ENCODE measurements around the gene ZSWIM3.
A peak's percentile ranks its signal among the peaks of the same experiment; 100 is the strongest.

The ZSWIM3 gene

DNA sequence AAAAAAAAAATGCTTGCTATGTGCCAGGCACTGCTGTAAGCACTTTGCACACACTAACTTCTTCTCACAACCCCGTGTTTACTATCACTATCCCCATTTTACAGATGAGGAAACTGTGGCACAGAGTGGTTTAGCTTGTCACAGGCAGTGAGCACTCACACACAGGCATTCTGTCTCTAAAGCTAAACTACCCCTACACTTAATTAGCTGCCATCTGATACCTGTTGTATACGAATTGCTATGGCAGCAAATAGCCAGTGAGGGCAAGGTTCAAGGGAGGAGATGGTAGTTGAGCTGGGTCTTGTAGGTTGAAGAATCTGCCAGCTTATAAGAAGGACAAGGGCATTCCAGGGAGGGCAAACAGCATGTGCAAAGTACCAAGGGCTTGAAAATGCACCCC is 35.5 kb upstream of the ZSWIM3 start:
- TF ChIP-seq, protein P1, sequence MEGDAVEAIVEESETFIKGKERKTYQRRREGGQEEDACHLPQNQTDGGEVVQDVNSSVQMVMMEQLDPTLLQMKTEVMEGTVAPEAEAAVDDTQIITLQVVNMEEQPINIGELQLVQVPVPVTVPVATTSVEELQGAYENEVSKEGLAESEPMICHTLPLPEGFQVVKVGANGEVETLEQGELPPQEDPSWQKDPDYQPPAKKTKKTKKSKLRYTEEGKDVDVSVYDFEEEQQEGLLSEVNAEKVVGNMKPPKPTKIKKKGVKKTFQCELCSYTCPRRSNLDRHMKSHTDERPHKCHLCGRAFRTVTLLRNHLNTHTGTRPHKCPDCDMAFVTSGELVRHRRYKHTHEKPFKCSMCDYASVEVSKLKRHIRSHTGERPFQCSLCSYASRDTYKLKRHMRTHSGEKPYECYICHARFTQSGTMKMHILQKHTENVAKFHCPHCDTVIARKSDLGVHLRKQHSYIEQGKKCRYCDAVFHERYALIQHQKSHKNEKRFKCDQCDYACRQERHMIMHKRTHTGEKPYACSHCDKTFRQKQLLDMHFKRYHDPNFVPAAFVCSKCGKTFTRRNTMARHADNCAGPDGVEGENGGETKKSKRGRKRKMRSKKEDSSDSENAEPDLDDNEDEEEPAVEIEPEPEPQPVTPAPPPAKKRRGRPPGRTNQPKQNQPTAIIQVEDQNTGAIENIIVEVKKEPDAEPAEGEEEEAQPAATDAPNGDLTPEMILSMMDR (IDR thresholded peaks at IDR 0.05; ENCODE audit: insufficient read depth, low read length, poor library complexity, severe bottlenecking) = no peak
- DNase-seq (ENCODE audit: extremely low read depth, insufficient read length) = no peak
- H3K27me3 ChIP-seq (replicated peaks; ENCODE audit: control insufficient read depth, insufficient read depth, low read length) = no peaks in the 10 kb centered on the region
- no peak overlapping the region for H3K4me3 ChIP-seq (replicated peaks; ENCODE audit: low read depth, low read length)
- H3K36me3 ChIP-seq (ENCODE audit: control insufficient read depth, insufficient read depth, low read length) = peaks cover 4% of the 10 kb centered on the region

DNA sequence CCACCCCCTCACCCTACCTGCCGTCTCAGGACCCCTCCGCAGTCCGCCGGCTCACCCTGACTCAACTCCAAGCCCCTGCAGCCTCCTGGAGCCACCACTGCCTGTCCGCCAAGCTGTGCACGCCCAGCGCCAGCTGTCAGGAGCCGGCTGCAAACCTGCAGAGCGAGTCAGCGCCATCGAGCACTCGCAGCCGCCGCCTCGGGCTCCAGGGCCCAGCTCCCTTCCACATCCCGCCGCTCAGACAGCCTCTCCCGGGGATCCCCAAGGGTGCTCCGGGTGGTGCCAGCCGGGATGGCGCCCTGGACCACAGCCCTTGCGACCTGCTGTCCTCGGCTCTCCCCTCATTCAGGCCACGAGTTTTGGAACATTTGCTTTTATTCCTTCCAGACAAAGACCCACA is 34.6 kb upstream of the ZSWIM3 start:
- DNase-seq (ENCODE audit: extremely low read depth, insufficient read length) = no peak
- Histone ChIP-seq H3K4me3 (replicated peaks; ENCODE audit: low read depth, low read length) (no peak overlapping the region), H3K27me3 (replicated peaks; ENCODE audit: control insufficient read depth, insufficient read depth, low read length) (no peaks in the 10 kb centered on the region), H3K36me3 (ENCODE audit: control insufficient read depth, insufficient read depth, low read length) (no peaks in the 10 kb centered on the region; the same call in 1 of the 2 replicates)
- TF ChIP-seq, protein P1 (IDR thresholded peaks at IDR 0.05; ENCODE audit: insufficient read depth, low read length, poor library complexity, severe bottlenecking) = no peak

DNA sequence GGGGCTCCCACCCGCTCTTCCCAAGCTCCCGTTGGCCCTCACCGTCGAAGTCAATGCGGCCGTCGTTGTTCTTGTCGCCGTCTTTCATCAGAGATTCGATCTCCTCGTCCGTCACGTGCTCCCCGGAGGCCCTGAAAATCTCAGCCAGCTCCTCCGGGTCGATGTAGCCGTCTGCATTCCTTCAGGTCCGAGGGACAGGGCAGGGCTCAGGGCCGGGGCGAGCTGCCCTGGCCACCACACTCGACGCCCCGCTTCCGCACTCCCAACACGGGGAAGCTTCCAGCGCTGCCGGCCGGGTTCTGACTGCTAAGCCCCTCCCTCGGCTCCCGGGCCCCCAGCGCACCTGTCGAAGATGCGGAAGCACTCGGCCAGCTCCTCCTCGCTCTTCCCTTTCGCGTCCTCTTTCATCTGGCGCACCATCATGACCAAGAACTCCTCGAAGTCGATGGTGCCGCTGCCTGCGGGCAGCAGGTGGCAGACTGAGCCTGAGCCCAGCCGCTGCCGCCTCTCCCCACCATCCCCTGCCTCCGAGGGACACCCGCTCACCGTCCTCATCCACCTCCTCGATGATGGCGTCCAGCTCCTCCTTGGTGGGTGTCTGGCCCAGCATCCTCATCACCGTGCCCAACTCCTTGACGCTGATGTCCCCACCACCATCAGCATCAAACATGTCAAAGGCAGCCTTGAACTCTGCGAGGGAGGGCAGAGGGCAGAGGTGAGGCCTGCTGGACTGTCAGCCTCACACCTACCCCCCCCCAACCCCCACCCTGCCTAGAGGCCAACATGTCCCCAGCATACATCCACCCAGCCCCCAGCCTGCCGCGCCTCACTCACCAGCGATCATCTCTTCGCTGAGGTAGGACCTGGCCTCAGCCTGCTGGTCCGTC is 33.2 kb upstream of the ZSWIM3 start:
- peak; percentile 40 for DNase-seq (ENCODE audit: extremely low read depth, insufficient read length)
- TF ChIP-seq, protein P1 (IDR thresholded peaks at IDR 0.05; ENCODE audit: insufficient read depth, low read length, poor library complexity, severe bottlenecking) = peak; percentile 56
- no peaks in the 10 kb centered on the region for H3K36me3 ChIP-seq (ENCODE audit: control insufficient read depth, insufficient read depth, low read length)
- H3K4me3 ChIP-seq (replicated peaks; ENCODE audit: low read depth, low read length) = no peak overlapping the region; the same call in 1 of the 2 replicates
- H3K27me3 ChIP-seq (replicated peaks; ENCODE audit: control insufficient read depth, insufficient read depth, low read length) = no peaks in the 10 kb centered on the region

DNA sequence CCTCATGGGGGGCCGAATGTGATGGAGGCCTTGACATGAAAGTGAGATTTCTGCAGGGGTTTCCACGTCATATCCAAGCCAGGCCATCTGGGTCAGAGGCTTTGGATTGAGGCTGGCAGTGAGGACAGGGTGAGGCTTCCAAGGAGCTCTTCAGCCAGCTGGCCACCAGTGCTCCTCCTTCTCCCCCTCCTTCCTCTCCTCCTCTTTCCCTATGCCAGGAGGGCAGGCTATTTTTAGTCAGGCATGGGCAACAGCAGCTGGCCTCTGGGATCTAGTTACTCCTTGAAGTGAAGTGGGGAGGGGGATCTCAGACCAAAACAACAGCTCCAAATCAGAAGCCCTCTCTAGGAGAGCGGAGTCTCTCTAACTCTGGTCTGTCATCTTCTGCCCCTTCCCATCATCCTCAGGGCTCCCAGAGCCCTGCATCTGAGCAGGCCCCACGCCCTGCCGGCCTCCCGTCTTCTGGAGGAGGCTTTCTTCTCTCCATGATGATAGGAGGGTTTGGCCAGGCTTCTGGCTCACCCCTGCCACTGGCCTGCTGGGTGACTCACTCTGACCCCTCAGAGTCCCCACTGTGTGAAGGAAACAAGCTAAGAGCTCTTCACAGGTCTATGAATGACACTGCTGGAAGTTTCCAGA is 30.9 kb upstream of the ZSWIM3 start:
- DNase-seq (ENCODE audit: extremely low read depth, insufficient read length) = no peak
- H3K4me3 ChIP-seq (replicated peaks; ENCODE audit: low read depth, low read length) = no peak overlapping the region
- H3K27me3 ChIP-seq (replicated peaks; ENCODE audit: control insufficient read depth, insufficient read depth, low read length) = no peaks in the 10 kb centered on the region
- TF ChIP-seq, protein P1 (IDR thresholded peaks at IDR 0.05; ENCODE audit: insufficient read depth, low read length, poor library complexity, severe bottlenecking) = no peak
- no peaks in the 10 kb centered on the region for H3K36me3 ChIP-seq (ENCODE audit: control insufficient read depth, insufficient read depth, low read length)

DNA sequence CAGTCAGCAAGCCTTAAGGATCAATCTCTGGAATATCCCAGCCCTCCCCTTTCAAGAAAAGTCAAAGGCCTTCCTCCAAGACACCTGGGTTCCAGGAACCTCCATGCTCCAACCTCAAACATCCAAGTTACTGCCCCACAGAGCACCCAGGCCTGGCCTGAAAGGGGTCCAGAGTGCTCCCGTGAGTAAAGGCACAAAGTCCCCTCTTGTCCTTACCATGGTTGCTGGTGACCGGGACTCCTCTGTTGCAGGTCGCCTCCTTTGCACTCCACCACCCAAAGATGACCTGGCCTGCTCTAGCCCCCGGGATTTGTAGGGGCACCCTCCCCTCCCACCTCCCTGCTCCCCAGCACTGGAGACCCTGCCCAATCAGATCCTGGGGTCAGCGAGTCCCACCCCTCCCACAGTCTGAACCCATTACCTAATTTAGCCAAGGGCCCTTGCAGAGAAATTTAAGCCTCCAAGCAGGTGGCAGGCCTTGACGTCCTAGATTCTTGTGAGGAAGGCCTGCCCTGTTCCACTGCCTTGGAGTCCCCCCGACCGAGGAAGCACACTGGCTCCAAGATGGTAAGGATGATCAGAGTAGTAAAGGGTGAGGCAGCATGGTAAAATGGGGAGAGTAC is 30.3 kb upstream of the ZSWIM3 start, which contains the start of gene TNNC2:
TSS of gene TNNC2 (minus strand) at position 283 of the 623 bp plus-strand sequence. CDS start at position 219, 64 bp downstream.
- TF ChIP-seq, protein P1 (IDR thresholded peaks at IDR 0.05; ENCODE audit: insufficient read depth, low read length, poor library complexity, severe bottlenecking) = no peak
- Histone ChIP-seq H3K4me3 (replicated peaks; ENCODE audit: low read depth, low read length) (no peak within 1 kb of the TSS), H3K36me3 (ENCODE audit: control insufficient read depth, insufficient read depth, low read length) (no peaks in the 10 kb centered on the region), H3K27me3 (replicated peaks; ENCODE audit: control insufficient read depth, insufficient read depth, low read length) (no peaks in the 10 kb centered on the region)
- DNase-seq (ENCODE audit: extremely low read depth, insufficient read length) = no peak

Data from GM06990 (cell line).